H7 (cell line): ENCODE measurements around the gene DAZAP1. TPM values are rescaled to one million over a fixed set of nuclear protein-coding genes. Genes with fewer than 3 reads are reported as not detected.
A peak's percentile ranks its signal among the peaks of the same experiment; 100 is the strongest.

Experiments used
- DNase-seq: peaks from one replicate; pipeline ENCODE4 v3.0.0; 2012
- H3K27me3 ChIP-seq: 2 replicates; pipeline ENCODE4 v1.6.0; 2011; ENCODE audit warnings: mild to moderate bottlenecking, low read length; ENCODE audit not compliant: control insufficient read depth, insufficient read depth
- H3K36me3 ChIP-seq: replicated peaks from 2 replicates; pipeline ENCODE4 v1.5.1; 2011; ENCODE audit warnings: low read length; ENCODE audit not compliant: control insufficient read depth, insufficient read depth
- H3K4me3 ChIP-seq: 2 replicates; pipeline ENCODE4 v1.5.1; 2011; ENCODE audit warnings: low read depth, mild to moderate bottlenecking, control low read depth, low read length, moderate library complexity; ENCODE audit not compliant: insufficient read depth
- total RNA-seq: library from RNA; depleted of rRNA; stranded (reverse); fragments of >200 nt; shearing (Covaris generic); gene quantifications from 2 replicates; pipeline ENCODE4 v1.2.3, GENCODE V29; 2014

Gene DAZAP1
- total RNA-seq, 1 experiment from 2014 or later: 196 TPM

DNA sequence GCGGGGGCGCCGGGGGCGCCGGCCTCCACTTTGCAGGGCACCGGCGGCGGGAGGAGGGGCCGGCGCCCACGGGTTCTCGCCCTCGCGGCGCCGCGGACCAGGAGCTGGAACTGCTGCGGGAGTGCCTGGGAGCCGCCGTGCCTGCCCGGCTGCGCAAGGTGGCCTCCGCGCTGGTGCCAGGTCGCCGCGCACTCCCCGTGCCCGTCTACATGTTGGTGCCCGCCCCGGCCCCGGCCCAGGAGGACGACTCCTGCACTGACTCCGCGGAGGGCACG lies 59.8 kb downstream of the DAZAP1 start:
- Histone ChIP-seq H3K4me3 (peak overlapping the region; percentile 12; the same call in 1 of the 2 replicates), H3K36me3 (no peaks in the 10 kb centered on the region), H3K27me3 (peaks cover 71% of the 10 kb centered on the region)
- no peak for DNase-seq

DNA sequence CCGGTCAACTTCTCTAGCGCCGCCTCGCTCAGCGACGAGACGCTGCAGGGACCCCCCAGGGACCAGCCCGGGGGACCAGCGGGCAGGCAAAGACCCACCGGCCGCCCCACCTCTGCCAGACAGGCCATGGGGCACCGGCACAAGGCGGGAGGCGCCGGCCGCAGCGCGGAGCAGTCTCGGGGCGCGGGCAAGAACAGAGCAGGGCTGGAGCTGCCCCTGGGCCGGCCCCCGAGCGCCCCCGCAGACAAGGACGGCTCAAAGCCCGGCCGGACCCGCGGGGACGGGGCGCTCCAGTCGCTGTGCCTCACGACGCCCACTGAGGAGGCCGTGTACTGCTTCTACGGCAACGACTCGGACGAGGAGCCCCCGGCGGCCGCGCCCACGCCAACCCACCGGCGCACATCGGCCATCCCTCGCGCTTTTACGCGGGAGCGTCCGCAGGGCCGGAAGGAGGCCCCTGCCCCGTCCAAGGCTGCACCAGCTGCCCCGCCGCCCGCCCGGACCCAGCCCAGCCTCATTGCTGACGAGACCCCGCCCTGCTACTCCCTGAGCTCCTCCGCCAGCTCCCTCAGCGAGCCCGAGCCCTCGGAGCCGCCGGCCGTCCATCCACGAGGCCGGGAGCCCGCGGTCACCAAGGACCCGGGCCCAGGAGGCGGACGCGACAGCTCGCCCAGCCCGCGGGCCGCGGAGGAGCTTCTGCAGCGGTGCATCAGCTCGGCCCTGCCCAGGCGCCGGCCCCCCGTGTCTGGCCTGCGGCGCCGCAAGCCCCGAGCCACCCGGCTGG lies 60.3 kb downstream of the DAZAP1 start:
- peaks cover 76% of the 10 kb centered on the region for H3K27me3 ChIP-seq
- peak; percentile 89 for DNase-seq

DNA sequence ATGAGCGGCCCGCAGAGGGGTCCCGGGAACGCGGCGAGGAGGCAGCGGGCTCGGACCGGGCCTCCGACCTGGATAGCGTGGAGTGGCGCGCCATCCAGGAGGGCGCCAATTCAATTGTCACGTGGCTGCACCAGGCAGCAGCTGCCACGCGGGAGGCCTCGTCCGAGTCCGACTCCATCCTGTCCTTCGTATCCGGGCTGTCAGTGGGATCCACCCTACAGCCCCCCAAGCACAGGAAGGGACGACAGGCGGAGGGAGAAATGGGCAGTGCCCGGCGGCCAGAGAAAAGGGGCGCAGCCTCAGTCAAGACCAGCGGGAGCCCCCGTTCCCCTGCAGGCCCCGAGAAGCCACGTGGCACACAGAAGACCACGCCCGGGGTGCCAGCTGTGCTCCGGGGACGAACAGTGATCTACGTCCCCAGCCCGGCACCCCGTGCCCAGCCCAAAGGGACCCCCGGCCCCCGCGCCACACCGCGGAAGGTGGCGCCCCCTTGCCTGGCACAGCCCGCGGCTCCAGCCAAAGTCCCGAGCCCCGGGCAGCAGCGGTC lies 61.0 kb downstream of the DAZAP1 start:
- peaks cover 82% of the 10 kb centered on the region for H3K27me3 ChIP-seq
- no peaks in the 10 kb centered on the region for H3K36me3 ChIP-seq
- peak; percentile 75 for DNase-seq
- no peak overlapping the region; the same call in 1 of the 2 replicates for H3K4me3 ChIP-seq

More for the DNA sequence above, 60.3 kb downstream of the DAZAP1 start:
- Histone ChIP-seq H3K36me3 (no peaks in the 10 kb centered on the region), H3K4me3 (no peak overlapping the region; the same call in 1 of the 2 replicates)

DNA sequence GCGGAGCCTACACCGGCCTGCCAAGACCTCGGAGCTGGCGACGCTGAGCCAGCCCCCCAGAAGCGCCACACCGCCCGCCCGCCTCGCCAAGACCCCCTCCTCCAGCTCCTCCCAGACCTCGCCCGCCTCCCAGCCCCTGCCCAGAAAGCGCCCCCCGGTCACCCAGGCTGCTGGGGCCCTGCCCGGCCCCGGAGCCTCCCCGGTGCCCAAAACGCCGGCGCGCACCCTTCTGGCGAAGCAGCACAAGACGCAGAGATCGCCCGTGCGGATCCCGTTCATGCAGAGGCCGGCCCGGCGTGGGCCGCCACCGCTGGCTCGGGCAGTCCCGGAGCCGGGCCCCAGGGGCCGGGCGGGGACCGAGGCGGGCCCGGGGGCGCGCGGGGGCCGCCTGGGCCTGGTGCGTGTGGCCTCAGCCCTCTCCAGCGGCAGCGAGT lies 61.5 kb downstream of the DAZAP1 start:
- Histone ChIP-seq H3K27me3 (peaks cover 82% of the 10 kb centered on the region), H3K4me3 (no peak overlapping the region; the same call in 1 of the 2 replicates), H3K36me3 (no peaks in the 10 kb centered on the region)
- peak; percentile 90 for DNase-seq

DNA sequence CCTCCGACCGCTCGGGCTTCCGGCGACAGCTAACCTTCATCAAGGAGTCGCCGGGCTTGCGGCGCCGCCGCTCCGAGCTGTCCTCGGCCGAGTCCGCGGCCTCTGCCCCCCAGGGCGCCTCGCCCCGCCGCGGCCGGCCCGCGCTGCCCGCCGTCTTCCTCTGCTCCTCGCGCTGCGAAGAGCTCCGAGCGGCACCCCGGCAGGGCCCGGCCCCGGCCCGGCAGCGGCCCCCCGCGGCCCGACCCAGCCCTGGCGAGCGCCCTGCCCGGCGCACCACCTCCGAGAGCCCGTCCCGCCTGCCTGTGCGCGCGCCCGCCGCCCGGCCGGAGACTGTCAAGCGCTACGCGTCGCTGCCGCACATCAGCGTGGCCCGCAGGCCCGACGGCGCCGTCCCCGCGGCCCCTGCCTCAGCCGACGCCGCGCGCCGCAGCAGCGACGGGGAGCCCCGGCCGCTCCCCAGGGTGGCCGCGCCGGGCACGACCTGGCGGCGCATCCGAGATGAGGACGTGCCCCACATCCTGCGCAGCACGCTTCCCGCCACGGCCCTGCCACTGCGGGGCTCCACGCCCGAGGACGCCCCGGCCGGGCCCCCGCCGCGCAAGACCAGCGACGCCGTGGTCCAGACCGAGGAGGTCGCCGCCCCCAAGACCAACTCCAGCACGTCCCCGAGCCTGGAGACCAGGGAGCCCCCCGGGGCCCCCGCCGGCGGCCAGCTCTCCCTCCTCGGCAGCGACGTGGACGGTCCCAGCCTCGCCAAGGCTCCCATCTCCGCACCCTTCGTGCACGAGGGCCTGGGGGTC lies 62.1 kb downstream of the DAZAP1 start:
- peak overlapping the region; percentile 39; the same call in 1 of the 2 replicates for H3K4me3 ChIP-seq
- no peaks in the 10 kb centered on the region for H3K36me3 ChIP-seq
- H3K27me3 ChIP-seq: peaks cover 82% of the 10 kb centered on the region
- peak; percentile 87 for DNase-seq

DNA sequence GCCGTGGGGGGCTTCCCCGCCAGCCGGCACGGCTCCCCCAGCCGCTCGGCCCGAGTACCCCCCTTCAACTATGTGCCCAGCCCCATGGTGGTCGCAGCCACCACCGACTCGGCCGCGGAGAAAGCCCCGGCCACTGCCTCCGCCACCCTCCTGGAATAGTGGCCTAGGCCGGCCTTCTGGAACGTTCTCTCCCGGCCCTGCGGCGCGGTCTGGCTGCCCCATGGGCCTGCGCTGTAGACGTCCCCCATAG lies 62.6 kb downstream of the DAZAP1 start:
- H3K4me3 ChIP-seq: peak overlapping the region; percentile 39

DNA sequence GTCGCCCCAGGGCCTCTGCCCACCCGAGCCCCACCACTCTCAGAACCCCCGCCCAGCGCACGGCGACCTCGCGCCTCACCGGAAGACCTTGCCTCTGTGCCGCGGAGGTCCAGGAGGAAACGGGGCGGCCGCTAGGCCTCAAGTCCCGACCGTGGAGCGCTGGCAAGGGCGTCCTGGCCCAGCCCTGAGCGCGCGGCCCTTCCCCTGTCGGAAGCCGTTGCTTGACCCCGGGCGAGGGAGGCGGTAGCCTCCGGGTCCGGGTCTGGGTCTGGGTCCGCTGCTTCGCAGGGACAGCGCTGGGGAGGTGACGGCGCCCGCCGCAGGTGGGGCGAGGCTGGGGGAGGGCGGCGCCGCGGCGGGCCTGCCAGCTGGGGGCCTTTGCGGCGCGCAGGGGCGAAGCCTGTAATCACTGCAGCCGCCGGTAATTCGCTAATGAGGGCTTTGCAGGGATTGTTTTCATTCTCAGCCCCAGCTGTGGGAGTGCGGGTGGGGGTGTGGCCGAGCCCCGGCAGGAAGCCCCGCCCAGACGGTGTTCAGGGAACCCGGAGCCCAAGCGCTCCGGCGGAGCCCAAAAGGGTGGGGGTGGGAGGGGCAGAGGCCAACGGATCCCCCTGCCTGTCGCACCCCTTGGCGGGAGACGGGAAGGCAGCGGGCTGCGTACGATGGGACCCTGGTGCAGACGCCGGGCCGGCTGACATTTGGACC lies 63.1 kb downstream of the DAZAP1 start:
- DNase-seq: peak; percentile 97
- peaks cover 76% of the 10 kb centered on the region for H3K27me3 ChIP-seq
- no peaks in the 10 kb centered on the region for H3K36me3 ChIP-seq
- H3K4me3 ChIP-seq: peak overlapping the region; percentile 39

More for the DNA sequence above, 62.6 kb downstream of the DAZAP1 start:
- no peaks in the 10 kb centered on the region for H3K36me3 ChIP-seq
- peak; percentile 81 for DNase-seq
- H3K27me3 ChIP-seq: peaks cover 80% of the 10 kb centered on the region

DNA sequence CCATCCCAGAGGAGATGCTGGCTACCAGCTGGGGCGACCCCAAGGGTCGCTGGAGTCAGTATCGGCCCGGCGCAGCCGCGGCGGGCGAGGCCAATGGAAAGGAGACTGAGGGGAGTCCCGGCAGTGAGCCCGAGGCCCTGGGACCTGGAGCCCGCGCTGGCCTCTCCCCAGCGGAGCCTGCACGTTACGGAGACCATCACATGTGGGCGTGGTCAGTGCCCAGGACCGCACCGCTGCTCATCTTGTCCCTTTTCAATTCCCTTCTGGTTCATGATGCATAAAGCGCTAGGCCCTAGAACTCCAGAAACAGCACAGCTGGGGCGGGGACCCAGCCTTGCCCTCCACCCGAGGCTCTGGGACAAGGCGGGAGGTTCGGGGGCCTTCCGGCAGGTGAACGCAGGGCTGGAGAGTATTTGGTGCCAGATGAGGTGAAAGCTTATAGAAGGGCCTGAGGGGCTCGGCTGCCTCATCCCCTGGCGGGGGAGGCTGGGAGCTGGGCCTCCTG lies 63.7 kb downstream of the DAZAP1 start:
- Histone ChIP-seq H3K4me3 (peak overlapping the region; percentile 36), H3K27me3 (peaks cover 70% of the 10 kb centered on the region), H3K36me3 (no peaks in the 10 kb centered on the region)
- DNase-seq: peak; percentile 95

DNA sequence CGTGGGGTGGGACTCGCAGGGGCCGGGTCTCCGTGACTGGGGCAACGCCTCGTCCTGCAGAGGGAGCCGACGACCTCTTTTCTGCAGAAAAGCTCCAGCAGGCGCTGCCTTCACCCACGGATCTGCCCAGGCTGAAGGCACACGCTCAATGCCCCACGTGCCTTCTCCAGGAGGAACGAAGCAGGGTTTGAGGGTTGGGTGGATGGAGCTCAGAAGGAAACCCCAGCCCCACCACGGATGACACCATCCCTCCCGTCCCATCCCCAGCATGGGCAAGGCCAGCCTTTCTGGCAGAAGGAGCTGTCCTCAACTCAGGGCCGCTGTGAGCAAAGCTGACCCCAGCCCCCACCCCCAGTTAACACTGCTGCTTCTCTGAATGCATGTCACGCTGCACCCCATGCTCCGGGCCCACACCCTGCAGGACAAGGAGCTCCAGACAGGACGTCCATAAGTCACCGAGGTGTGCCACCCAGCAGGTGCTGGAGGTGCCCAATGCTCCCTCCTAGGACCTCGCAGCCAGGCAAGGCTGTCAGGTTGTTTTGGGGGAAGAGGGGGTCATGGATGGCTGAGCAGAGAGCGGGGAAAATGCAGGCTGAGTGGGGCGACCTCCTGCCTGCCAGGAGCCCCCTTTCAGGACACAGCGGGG lies 64.3 kb downstream of the DAZAP1 start:
- Histone ChIP-seq H3K36me3 (no peaks in the 10 kb centered on the region), H3K4me3 (no peak overlapping the region), H3K27me3 (peaks cover 65% of the 10 kb centered on the region)
- DNase-seq: no peak

DNA sequence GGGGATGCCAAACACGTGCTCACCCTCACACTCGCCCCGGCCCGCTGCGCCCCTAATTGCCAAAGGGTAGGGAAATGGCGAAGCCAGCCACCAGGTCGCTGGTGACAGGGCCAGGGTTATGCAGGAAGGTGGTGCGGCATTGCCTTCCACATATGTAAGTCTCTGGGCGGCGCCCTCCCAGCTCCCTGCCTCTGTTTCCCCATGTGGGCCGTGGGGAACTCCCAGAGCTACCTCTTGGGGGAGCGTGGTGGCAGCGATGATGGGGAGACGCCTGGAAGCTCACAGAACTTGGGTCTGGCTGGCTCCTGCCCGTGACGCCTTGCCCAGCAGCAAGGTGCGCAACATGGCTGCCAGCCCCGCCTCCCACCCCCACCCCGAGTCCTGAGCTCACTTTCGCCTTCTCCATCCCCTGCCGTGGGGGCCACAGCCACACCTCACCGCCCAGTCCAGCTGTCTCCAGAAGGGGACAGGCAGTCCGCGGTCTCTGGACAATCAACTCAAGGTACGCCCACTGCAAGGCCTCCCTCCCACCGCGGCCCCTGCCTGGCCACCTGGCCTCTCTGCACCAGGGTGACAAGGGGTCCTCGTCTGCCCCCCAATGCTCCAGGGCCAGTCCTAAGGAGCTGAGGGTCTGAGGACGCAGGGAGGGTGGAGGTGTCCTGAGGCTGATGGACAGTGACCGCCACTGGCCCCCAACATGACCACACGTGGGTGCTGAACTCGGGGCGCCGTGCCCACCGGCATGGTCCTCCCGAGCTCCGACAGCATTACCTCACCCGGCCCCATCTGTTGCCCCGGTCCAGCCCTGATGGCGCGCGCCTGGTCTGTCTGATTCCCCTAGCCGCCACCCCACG lies 65.1 kb downstream of the DAZAP1 start:
- DNase-seq: peak; percentile 71
- Histone ChIP-seq H3K27me3 (peaks cover 56% of the 10 kb centered on the region), H3K4me3 (no peak overlapping the region), H3K36me3 (peaks cover 2% of the 10 kb centered on the region)

DNA sequence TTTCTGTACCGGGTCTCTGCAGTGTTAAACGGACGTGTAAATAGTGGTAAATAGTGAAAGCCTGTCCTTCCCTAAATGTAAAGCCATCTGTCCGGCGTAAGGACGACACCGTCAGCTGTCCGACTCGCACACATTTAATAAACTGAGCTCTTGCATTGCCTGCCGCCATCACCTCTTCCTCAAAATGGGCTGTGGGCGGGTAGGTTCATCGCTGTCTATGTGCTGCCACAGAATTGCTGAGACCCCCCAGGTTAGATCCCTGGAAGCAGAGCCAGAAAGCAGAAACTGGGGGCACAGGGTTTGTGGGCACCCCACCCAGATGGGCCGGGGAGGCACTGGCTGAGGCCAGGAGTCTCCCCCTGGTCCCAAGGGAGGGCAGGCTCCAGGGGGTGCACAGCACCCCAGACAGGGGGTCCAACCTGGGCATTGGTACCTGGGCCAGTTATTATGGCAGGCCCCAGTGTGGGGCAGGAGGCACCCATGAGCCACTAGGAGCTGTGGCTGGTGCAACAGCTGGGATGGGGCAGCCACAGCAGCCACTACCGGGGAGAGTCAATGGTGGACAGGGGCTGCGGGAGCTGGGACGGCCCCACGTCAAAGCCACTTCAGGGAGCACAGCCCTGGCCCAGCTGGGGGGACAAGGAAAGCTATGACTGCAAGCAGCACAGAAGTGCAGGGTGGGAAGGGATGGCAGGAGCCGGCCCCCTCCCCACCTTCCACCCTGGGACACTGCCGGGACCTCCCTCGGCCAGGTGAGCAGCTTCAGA lies 65.9 kb downstream of the DAZAP1 start:
- Histone ChIP-seq H3K4me3 (no peak overlapping the region), H3K27me3 (peaks cover 48% of the 10 kb centered on the region), H3K36me3 (peaks cover 2% of the 10 kb centered on the region)
- DNase-seq: no peak

DNA sequence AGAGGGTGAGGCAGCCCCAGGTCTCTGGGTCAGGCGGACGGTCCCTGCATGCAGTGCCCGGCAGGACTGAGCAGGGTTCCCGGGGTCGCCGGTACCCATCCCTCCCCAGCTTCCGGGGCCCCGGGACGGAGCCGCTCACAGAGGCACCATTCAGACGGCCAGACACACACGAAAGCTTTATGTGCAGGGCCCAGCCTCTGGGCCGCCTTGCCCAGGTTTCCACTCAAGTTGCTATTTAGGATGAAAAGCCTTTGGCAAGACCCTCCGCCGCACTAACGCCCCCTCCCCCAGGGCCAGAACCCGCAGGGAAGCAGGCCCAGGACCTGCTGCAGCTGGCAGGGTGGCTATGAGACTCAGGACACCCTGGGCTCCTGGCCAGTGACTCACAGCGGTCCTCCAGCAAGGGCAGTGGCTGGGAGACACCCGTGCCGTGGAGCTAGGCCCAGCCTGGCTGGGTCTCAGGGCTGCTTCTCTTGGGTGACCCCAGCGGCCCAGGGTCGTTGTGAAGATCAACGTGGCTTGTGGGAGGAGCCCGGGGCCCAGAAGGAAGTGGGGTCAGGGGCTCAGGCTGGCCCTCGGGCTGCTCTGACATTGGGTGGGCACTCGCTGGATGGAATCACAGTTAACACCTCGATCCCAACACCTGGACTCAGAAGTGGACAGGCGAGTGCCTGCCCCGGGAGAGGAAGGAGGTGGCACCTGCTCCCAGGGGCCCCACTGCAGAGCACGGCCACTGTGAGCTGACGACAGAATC lies 66.8 kb downstream of the DAZAP1 start:
- no peak for DNase-seq
- peaks cover 2% of the 10 kb centered on the region for H3K36me3 ChIP-seq
- no peak overlapping the region for H3K4me3 ChIP-seq
- H3K27me3 ChIP-seq: peaks cover 39% of the 10 kb centered on the region
